Epithelial cell of prostate (primary cell): Measurements from ENCODE around the gene MIS12.

Experiments
- DNase-seq: peaks from one replicate; pipeline ENCODE4 v3.0.0-alpha.2; 2011; ENCODE audit warnings: low read depth, low spot score
- H3K27ac ChIP-seq: fragments of 450-650 bp; 2 replicates; pipeline ENCODE4 v1.5.1; 2017; ENCODE audit warnings: mild to moderate bottlenecking

MIS12 gene, protein sequence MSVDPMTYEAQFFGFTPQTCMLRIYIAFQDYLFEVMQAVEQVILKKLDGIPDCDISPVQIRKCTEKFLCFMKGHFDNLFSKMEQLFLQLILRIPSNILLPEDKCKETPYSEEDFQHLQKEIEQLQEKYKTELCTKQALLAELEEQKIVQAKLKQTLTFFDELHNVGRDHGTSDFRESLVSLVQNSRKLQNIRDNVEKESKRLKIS

GRCh38 chr17:5486206-5487124, at the start of gene MIS12:
MIS12 (plus strand) TSS chr17:5486566; CDS start chr17:5488863, 2,297 bp downstream.
- DNase-seq, result peak; percentile 98
- peak within 1 kb of the TSS; percentile 94 for H3K27ac ChIP-seq

GRCh38 chr17:5437721-5438317, 48.5 kb upstream of the MIS12 start:
- peak overlapping the region; percentile 73 for H3K27ac ChIP-seq
- no peak for DNase-seq

DNA sequence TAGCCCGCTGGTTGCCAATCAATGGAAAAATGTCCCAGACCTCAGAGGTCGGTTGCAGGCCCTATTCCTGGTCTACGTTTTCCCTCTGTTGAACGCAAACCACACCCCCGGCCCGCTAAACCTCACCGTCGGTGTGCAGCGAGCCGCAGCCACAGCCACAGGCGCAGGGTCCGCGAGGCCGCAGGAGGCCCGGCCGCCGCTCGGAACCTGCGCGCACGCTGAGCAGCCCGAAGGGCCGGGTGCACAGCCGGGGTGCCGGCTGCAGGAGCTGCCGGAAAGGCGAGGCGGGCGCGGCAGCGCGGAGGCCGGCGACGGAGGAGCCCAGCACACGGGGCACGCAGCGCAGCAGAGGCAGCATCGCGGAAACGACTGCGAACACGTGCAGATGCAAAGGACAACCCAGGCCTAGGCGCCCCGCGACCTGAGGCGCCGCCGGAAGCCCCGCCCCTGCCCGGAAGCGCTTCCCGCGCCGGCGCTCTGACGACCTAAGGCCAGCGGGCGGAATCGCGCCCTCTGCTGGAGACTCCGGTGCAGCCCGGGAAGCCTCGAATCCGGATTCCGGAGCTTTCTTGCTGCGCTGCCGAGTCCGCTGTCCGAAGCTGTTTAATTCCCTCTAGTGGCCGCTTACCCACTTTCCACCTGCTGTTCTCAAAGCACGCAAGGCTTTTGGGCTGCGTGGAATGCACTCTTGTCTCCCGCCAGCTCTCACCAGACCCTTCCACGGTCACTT, 47.5 kb upstream of the MIS12 start, which contains the start of gene C1QBP:
C1QBP (minus strand) TSS at position 440 of the 730 bp plus-strand sequence; CDS start at position 358, 82 bp downstream.
- peak; percentile 50 for DNase-seq
- peak within 1 kb of the TSS; percentile 73 for H3K27ac ChIP-seq

GRCh38 chr17:5439446-5439764, 47.0 kb upstream of the MIS12 start:
- no peak for DNase-seq
- peak overlapping the region; percentile 73 for H3K27ac ChIP-seq

DNA sequence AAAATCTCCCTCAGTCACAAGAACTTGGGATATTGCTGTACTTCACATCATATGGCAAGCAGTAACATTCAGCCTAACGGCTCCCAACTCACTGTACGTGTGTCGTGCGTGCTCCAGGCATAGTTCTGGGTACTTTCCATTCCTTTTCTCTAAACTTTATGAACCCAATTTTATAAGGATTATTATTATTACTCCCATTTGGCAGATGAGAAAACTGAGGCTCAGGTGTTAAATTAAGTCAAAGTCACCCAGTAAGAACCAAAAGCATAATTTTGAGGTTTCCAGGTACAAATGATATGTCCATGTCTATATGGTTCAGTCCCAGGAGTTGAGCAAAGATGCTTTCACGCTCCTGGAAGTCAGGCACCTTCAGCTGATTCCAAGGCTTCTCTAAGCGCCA, 42.6 kb upstream of the MIS12 start:
- no peak overlapping the region for H3K27ac ChIP-seq
- DNase-seq, result no peak

- DNase-seq, result no peak
- no peak overlapping the region for H3K27ac ChIP-seq
Observed at GRCh38 chr17:5444209-5444608, 42.2 kb upstream of the MIS12 start.

DNA sequence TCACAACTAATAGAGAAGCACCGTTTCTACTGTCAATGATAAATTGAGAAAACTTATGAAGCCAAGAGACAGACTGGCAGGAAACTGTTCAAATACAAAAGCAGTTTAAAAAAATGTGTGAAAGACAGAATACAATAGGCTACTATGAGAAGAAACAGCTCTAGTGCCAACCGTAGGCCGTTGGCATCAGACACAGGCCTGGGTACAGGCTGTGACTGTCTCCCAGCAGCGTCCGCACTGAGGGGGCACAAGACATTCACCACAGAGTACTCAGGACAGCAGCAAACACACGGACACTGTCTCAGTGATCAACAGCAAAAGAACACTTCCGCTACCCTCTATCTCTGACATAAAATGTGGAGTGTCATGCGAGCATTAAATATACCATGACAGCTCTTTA, 39.6 kb upstream of the MIS12 start:
- DNase-seq, result no peak

DNA sequence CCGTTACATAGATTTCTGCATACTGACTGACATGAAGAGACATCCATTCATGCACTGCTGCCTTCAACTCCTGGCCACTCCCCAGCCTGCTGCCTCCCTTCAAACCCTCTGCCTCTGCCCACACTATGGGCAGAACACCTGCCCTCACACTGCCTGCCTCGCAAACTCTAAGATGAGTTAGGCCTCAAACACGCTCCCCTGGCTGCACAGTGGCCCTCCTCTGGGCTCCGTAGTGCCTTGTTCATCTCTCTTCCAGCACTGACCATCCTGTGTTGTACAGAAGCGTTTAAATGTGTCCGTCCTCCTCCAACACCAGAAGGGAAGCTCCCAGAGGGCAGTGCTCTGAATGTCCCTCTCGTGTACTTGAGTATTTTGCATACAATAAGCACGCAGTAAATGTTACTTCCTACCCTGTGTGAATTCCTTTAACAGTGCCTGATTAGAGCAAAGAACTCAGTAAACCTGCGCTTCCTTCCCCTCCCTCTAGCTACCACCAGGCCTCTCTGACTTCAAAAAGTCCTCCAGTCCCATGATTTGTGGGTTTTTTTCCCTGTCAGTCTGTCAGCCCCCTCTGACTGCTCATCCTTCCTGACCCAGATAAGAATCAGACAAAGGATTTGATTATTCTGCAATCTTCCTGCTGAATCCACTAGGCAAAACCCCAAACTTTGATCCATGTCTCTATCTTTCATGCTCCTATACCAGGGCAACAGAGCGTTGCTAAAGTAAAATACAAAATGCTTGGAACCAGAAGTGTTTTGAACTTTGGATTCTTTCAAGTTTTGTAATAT, 21.5 kb upstream of the MIS12 start:
- H3K27ac ChIP-seq, result no peak overlapping the region
- DNase-seq, result no peak

More for the DNA sequence above, 39.6 kb upstream of the MIS12 start:
- H3K27ac ChIP-seq, result no peak overlapping the region

DNA sequence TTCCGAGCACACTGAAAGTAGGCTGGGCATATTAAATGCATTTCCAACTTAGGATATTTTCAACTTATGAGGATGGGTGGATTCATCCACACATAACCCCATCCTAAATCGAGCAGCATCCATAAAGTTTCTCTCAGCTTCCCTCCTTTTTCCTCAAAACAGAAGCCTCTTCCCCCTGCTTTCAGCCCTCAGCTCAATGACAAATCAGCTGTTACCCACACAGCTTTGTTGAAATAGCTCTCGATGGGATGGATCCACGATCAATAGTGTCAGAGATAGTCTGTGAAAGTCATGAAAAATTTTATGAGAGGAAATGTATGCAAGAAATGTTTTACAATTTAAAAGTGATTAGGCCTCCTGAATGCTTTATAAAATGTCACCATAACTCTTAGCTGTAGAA, 20.1 kb upstream of the MIS12 start:
- H3K27ac ChIP-seq, result no peak overlapping the region
- no peak for DNase-seq

DNA sequence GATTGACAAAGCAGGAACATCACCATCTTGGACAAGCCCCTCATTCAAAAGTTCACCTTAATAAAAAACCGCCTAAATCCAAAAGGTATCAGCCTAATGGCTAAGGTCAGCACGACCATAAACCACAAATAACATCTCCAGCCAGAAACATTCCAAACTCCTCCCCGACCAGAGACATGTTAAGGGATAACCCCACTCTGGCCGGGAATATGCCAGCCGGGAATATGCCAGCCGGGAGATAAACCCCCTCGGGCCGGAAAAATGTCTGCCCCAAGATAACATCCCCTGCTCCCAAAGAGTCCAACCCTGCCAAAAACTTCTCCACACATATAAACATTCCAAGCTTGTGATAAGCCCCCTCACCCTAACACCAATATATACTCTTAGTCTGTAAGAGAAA, 18.9 kb upstream of the MIS12 start:
- no peak for DNase-seq
- H3K27ac ChIP-seq, result no peak overlapping the region

- H3K27ac ChIP-seq, result peak overlapping the region; percentile 36
- no peak for DNase-seq
Observed at GRCh38 chr17:5468075-5468473, 18.3 kb upstream of the MIS12 start.

- H3K27ac ChIP-seq, result no peak overlapping the region
- no peak for DNase-seq
Observed at GRCh38 chr17:5472511-5472910, 13.9 kb upstream of the MIS12 start.

DNA sequence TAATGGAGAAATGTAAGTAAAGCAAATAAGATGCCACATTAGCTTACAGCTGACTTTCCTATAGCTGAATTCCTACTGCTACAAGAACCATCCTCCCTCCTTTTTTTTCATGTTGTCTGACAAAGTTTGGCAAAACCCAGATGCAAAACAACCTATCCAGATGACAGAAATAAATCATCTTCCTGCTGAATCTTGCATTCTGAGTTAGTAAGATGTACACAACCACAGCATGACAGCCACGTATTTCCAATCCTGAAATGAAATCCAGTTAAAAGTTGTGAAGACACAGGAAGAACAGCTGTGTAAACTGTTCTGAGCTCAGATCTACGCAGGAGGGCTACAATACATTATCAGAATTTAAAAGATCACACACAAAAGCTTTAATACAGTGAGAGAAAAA, 12.5 kb upstream of the MIS12 start:
- no peak overlapping the region for H3K27ac ChIP-seq
- DNase-seq, result no peak

DNA sequence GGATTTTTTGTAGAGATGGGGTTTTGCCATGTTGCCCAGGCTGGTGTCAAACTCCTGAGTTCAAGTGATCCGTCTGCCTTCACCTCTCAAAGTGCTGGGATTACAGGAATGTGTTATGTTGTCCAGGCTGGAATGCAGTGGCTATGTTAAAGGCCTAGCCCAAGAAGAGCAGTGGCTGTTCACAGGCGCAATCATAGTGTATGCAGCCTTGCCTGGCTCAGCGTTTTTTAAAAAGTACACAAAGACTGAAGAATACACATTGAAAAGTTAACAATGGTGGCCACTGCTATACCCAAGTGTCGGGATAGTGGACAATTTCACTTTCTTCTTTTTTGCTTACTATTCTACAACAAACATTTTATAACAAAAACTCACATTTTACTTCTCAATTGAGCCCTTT, 7.4 kb upstream of the MIS12 start:
- H3K27ac ChIP-seq, result no peak overlapping the region
- DNase-seq, result no peak

GRCh38 chr17:5480962-5481361, 5.4 kb upstream of the MIS12 start:
- no peak for DNase-seq
- H3K27ac ChIP-seq, result no peak overlapping the region

DNA sequence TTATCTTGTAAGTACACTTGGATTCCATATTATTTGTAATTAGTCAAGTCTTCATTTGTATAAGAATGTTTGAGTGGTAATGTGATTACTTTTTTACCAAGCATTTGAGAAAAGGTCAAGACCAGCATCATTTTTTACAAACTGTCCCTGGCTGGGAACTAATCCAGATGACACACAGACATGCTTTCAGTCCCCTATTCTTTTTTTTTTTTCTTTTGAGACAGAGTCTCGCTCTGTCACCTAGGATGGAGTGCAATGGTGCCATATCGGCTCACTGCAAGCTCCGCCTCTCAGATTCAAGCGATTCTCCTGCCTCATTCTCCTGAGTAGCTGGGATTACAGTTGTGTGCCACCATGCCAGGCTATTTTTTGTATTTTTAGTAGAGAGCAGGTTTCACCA, 4.9 kb upstream of the MIS12 start:
- no peak for DNase-seq
- no peak overlapping the region for H3K27ac ChIP-seq

- H3K27ac ChIP-seq, result peak within 1 kb of the TSS; percentile 94
- no peak for DNase-seq
Observed at GRCh38 chr17:5485270-5486205, 828 bp upstream of the MIS12 start, which contains the start of gene DERL2. DERL2 (minus strand) TSS chr17:5486178; CDS start chr17:5486161, 17 bp downstream.

- DNase-seq, result no peak
- no peak overlapping the region for H3K27ac ChIP-seq
Observed at GRCh38 chr17:5488752-5489151, 2.4 kb downstream of the MIS12 start.

- no peak overlapping the region for H3K27ac ChIP-seq
- no peak for DNase-seq
Observed at GRCh38 chr17:5492970-5493369, 6.6 kb downstream of the MIS12 start.
